Body of pancreas (tissue), 4 donors: ENCODE measurements around the gene HECW1. TPM values are rescaled to one million over a fixed set of nuclear protein-coding genes. Genes with fewer than 3 reads are reported as not detected.
A peak's percentile ranks its signal among the peaks of the same experiment; 100 is the strongest.

Experiments
- ATAC-seq: fragments of 150-250 bp; one replicate; pipeline ENCODE4 v1.9.1; 2016
- DNase-seq, 4 donors: peaks; one replicate each; pipeline ENCODE4 v3.0.0-alpha.2; 2019
- H3K27ac ChIP-seq, 4 donors: fragments of 200-600 bp; sonication (generic); 1 replicate in 3 of 4; 2 replicates in 1 of 4; pipeline versions ENCODE4 v1.5.1 to v1.6.1; 2016 to 2019; ENCODE audit warnings: mild to moderate bottlenecking in 1 of 4, mixed read lengths in 1 of 4, moderate library complexity in 1 of 4
- H3K27me3 ChIP-seq, 2 donors: fragments of 200-600 bp; sonication (generic); one replicate each; pipeline ENCODE4 v1.6.0; 2016; ENCODE audit warnings: mild to moderate bottlenecking in 1 of 2
- H3K36me3 ChIP-seq, 2 donors: fragments of 200-600 bp; sonication (generic); replicated peaks in 1 of 2; 2 replicates each; pipeline ENCODE4 v1.5.1; 2016; ENCODE audit warnings: low read depth in 2 of 2; ENCODE audit not compliant: insufficient read depth in 1 of 2
- H3K4me1 ChIP-seq: fragments of 200-600 bp; sonication (generic); one replicate; pipeline ENCODE4 v1.6.0; 2016
- H3K4me3 ChIP-seq, 2 donors: fragments of 200-600 bp; sonication (generic); 1 replicate in 1 of 2; 2 replicates in 1 of 2; pipeline ENCODE4 v1.5.1; 2016 to 2019
- H3K9me3 ChIP-seq, 3 donors: fragments of 200-600 bp; sonication (generic); 1 replicate in 2 of 3; 2 replicates in 1 of 3; pipeline ENCODE4 v1.5.1; 2016
- POLR2A ChIP-seq, 3 donors: fragments of 450-650 bp; IDR thresholded peaks; one replicate each; pipeline ENCODE4 v1.6.1; 2016; ENCODE audit warnings: antibody characterized with exemption in 3 of 3, mild to moderate bottlenecking in 2 of 3
- whole genome bisulfite sequencing, 2 donors: methylation state at CpG; one replicate each; pipeline ENCODE4 v1.1.5; 2017; 5-methylcytosine and 5-hydroxymethylcytosine counted together
- intact Hi-C: fragments of 100-400 bp; cut with DNase I; formaldehyde crosslinking; loops from one replicate; pipeline ENCODE4 v1.15.1; 2023
- total RNA-seq, 2 donors: library from RNA; depleted of rRNA; stranded (reverse); fragments of >200 nt; gene quantifications; one replicate each; pipeline ENCODE4 v1.1.0, GENCODE V29; 2016
- TF ChIP-seq, protein P1 (sequence below), 7 experiments: fragments of 450-650 bp in 4 of 7; fragments of 200-600 bp in 3 of 7; sonication (generic) in 3 of 7; IDR thresholded peaks; one replicate each; pipeline ENCODE4 v1.5.1; 2016 to 2019; ENCODE audit warnings: antibody characterized with exemption in 7 of 7

HECW1 gene
- total RNA-seq, 2 donors from 2014 or later = under 0.01 TPM; not detected in 1

DNA sequence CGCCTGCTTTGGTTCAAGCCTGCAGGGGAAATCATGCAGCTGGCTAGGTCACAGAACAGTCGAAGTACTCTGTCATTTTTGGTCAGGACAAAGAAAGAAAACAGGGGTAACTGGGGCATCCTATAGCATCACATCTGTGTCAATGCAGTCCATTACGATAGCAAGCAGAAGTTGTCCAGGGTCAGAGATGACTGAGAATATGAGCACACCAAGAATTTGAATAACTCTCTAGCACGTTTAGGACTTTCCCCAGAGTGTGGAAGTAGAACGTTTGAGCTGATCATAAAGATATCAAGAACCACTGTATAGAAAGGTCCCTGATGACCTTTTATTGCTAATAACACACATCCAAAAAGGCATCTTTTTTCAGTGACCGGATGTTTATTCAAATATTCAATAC is 12.7 kb upstream of the HECW1 start:
- DNase-seq (no peak), ATAC-seq (no peak)
- Histone ChIP-seq H3K4me1 (no peaks in the 10 kb centered on the region), H3K27me3 (no peaks in the 10 kb centered on the region), H3K4me3 (no peak overlapping the region), H3K36me3 (no peaks in the 10 kb centered on the region), H3K9me3 (no peaks in the 10 kb centered on the region), H3K27ac (no peak overlapping the region)
- intact Hi-C loops = no loop called here
- TF ChIP-seq POLR2A (IDR thresholded peaks at IDR 0.05) = no peak
- TF ChIP-seq, protein P1, sequence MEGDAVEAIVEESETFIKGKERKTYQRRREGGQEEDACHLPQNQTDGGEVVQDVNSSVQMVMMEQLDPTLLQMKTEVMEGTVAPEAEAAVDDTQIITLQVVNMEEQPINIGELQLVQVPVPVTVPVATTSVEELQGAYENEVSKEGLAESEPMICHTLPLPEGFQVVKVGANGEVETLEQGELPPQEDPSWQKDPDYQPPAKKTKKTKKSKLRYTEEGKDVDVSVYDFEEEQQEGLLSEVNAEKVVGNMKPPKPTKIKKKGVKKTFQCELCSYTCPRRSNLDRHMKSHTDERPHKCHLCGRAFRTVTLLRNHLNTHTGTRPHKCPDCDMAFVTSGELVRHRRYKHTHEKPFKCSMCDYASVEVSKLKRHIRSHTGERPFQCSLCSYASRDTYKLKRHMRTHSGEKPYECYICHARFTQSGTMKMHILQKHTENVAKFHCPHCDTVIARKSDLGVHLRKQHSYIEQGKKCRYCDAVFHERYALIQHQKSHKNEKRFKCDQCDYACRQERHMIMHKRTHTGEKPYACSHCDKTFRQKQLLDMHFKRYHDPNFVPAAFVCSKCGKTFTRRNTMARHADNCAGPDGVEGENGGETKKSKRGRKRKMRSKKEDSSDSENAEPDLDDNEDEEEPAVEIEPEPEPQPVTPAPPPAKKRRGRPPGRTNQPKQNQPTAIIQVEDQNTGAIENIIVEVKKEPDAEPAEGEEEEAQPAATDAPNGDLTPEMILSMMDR (IDR thresholded peaks at IDR 0.05) = no peak
- 29 to 43% methylated on average over 6 of the region's 6 CpGs for WGBS, 2 donors

DNA sequence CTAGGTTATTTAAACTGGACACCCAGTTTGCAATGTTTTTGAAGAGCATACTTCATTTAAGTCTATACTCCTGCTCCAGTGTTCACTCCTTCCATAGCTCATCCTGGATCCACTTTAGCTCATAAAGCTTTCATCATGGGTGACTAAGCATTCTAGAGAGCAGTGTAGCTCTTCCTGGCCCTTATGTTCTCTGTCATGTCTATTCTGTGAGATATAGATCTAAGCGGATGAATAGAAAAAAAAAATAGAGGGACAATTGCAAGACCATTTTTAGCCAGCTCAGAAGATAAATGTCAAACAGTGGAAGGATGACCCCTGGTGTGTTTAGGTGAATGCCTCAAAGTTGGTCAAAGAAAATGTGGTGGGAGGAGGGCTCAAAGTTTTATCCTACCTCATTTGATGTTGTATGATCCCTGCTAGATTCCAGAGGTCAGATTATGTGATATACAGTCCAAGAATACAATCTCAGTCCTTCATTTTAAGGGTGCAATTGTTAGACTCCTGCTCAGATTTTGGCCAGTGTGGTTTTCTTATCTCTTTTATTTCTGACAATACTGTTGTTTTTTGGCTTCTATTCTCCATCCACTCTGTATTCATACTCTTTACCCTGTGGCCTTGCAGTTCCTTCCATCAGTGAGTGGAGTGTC is 7.5 kb upstream of the HECW1 start:
- Histone ChIP-seq H3K9me3 (no peaks in the 10 kb centered on the region), H3K27me3 (no peaks in the 10 kb centered on the region), H3K36me3 (no peaks in the 10 kb centered on the region), H3K4me1 (no peaks in the 10 kb centered on the region), H3K27ac (no peak overlapping the region), H3K4me3 (no peak overlapping the region)
- WGBS, 2 donors = 62 to 65% methylated on average over 1 of the region's 1 CpG
- DNase-seq (no peak), ATAC-seq (no peak)
- intact Hi-C loops = no loop called here
- TF ChIP-seq, protein P1 (IDR thresholded peaks at IDR 0.05) = no peak
- TF ChIP-seq POLR2A (IDR thresholded peaks at IDR 0.05) = no peak

DNA sequence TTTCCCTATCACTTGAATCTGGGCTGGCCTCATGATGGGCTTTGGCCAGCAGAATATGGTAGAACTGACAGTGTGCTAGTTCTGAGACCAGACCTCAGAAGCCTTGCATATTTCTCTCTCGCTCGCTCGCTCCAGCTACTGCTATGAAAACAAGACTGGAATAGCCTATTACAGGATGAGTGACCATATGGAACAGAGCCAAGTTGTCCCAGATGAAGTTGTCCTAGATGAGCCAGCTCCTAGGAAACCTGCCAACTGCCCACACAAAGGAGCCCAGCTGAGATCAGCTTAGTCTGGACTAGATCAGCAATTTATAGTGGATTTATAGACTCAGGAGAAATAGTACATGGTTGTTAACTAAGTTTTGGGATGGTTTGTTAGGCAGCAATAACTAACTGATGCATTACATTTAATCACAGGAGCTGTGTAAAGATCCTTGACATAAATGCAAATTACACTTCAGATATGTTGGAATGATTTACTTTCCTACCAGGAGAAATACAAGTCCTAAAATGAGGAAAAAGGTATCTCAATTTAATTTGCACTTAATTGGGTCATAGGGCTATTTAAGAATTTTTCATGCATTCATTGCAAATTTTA is 6.8 kb upstream of the HECW1 start:
- Histone ChIP-seq H3K27ac (no peak overlapping the region), H3K4me3 (no peak overlapping the region), H3K9me3 (no peaks in the 10 kb centered on the region), H3K36me3 (no peaks in the 10 kb centered on the region), H3K27me3 (no peaks in the 10 kb centered on the region), H3K4me1 (no peaks in the 10 kb centered on the region)
- DNase-seq (no peak), ATAC-seq (no peak)
- WGBS, 2 donors = 83 to 98% methylated on average over 3 of the region's 3 CpGs
- intact Hi-C loops = no loop called here
- TF ChIP-seq, protein P1 (IDR thresholded peaks at IDR 0.05) = no peak
- no peak for TF ChIP-seq POLR2A (IDR thresholded peaks at IDR 0.05)

DNA sequence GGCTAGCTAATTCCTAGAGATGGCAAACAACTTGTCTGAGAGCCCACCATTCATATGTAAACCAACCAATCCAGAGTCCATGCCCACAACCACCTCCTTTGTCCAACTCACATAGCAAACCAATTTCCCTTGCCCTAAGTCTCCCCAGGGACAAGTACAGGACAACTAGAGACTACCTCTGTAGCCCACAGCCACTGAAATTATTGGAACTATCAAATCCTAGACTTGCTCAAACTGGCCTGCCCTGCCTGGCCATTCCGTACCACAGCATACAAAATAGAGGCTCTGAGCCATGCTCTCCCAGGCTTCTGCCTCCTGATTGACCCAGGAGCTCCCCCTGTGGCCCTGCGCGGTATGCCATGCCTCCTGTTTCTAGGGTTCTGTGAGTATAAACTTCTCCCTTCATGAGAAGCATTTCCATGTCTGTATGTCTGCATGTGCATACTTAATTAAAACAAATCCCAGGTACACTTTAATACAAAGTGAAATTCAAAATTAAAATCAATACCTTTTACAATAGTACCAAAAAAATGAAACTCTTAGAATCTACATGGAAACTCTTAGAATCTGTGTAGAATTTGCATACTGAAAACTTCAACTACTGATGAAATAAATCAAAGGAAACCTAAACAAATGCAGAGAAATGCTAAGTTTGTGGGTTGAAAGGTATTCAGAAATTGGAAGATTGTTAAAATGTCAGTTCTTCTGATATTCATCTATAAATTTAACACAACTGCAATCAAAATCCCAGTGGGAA is 4.0 kb upstream of the HECW1 start:
- Histone ChIP-seq H3K36me3 (no peaks in the 10 kb centered on the region), H3K4me3 (no peak overlapping the region), H3K27me3 (no peaks in the 10 kb centered on the region), H3K4me1 (peaks cover 11% of the 10 kb centered on the region), H3K27ac (no peak overlapping the region), H3K9me3 (no peaks in the 10 kb centered on the region)
- no peak for TF ChIP-seq POLR2A (IDR thresholded peaks at IDR 0.05)
- TF ChIP-seq, protein P1 (IDR thresholded peaks at IDR 0.05) = peak; percentile 44 to 84 (median 58)
- 0 to 17% methylated on average over 3 of the region's 3 CpGs for WGBS, 2 donors
- intact Hi-C loops = no loop called here
- ATAC-seq (peak; percentile 77), DNase-seq (peak; percentile 58 to 75 (median 66))
